Fibroblast of lung (primary cell): ENCODE results near the gene TTC27. TPM values are rescaled to one million over a fixed set of nuclear protein-coding genes. Genes with fewer than 3 reads are reported as not detected.

Experiments
- DNase-seq, 2 donors: peaks; one replicate each; pipeline versions ENCODE4 v3.0.0 to v3.0.0-alpha.2; 2010; ENCODE audit warnings: low read depth in 2 of 2
- H2AFZ ChIP-seq: 2 replicates; pipeline ENCODE4 v1.5.1; 2012; ENCODE audit warnings: low read length, control low read depth, inconsistent platforms
- H3K27ac ChIP-seq: 2 replicates; pipeline ENCODE4 v1.5.1; 2011; ENCODE audit warnings: low read length, control low read depth; ENCODE audit not compliant: insufficient read depth
- H3K27me3 ChIP-seq: 2 replicates; pipeline ENCODE4 v1.5.1; 2011; ENCODE audit warnings: mild to moderate bottlenecking, low read length; ENCODE audit not compliant: control insufficient read depth, insufficient read depth
- H3K36me3 ChIP-seq: 2 replicates; pipeline ENCODE4 v1.5.1; 2011; ENCODE audit warnings: low read length; ENCODE audit not compliant: control insufficient read depth, insufficient read depth
- H3K4me1 ChIP-seq: 2 replicates; pipeline ENCODE4 v1.5.1; 2011; ENCODE audit warnings: low read length; ENCODE audit not compliant: control insufficient read depth, insufficient read depth; ENCODE audit errors: extremely low read depth
- H3K4me2 ChIP-seq: 2 replicates; pipeline ENCODE4 v1.5.1; 2011; ENCODE audit warnings: low read length, control low read depth; ENCODE audit not compliant: insufficient read depth; ENCODE audit errors: extremely low read depth
- H3K4me3 ChIP-seq, 4 experiments: fragments of 200-600 bp in 1 of 4; sonication (generic) in 1 of 4; replicated peaks in 1 of 4; 2 replicates each; pipeline ENCODE4 v1.5.1; 2011 to 2016; ENCODE audit warnings: low read length in 4 of 4, low read depth in 3 of 4, mild to moderate bottlenecking in 3 of 4, control low read depth in 2 of 4, inconsistent platforms in 1 of 4, mixed read lengths in 1 of 4; ENCODE audit not compliant: insufficient read depth in 1 of 4; ENCODE audit errors: control extremely low read depth in 1 of 4
- H3K79me2 ChIP-seq: 2 replicates; pipeline ENCODE4 v1.5.1; 2012; ENCODE audit warnings: mild to moderate bottlenecking, low read length, inconsistent platforms; ENCODE audit not compliant: control insufficient read depth, insufficient read depth
- H3K9ac ChIP-seq: 2 replicates; pipeline ENCODE4 v1.5.1; 2011; ENCODE audit warnings: mild to moderate bottlenecking, low read length, control low read depth; ENCODE audit not compliant: insufficient read depth
- H3K9me3 ChIP-seq: 2 replicates; pipeline ENCODE4 v1.5.1; 2012; ENCODE audit warnings: low read depth, low read length; ENCODE audit not compliant: control insufficient read depth, insufficient read depth
- H4K20me1 ChIP-seq: 2 replicates; pipeline ENCODE4 v1.5.1; 2011; ENCODE audit warnings: low read length; ENCODE audit not compliant: control insufficient read depth, insufficient read depth; ENCODE audit errors: extremely low read depth
- CTCF ChIP-seq, 2 donors: IDR thresholded peaks in 1 of 2; conservative IDR thresholded peaks in 1 of 2; 1 replicate in 1 of 2; 2 replicates in 1 of 2; pipeline ENCODE4 v1.5.1; 2011 to 2012; ENCODE audit warnings: low read length in 2 of 2, control low read depth in 1 of 2, inconsistent platforms in 1 of 2, low read depth in 1 of 2, mild to moderate bottlenecking in 1 of 2
- EZH2 ChIP-seq: IDR thresholded peaks from 2 replicates; pipeline ENCODE4 v1.5.1; 2012; ENCODE audit warnings: low read length, control low read depth, mild to moderate bottlenecking; ENCODE audit errors: missing control alignments
- polyA plus RNA-seq, 2 donors: library from polyadenylated mRNA; depleted of rRNA in 1 of 2; stranded (reverse) in 1 of 2; unstranded in 1 of 2; fragments of >200 nt; gene quantifications; 2 replicates each; pipeline ENCODE4 v1.2.1, GENCODE V29; 2011 to 2012; ENCODE audit warnings: missing spikeins in 1 of 2
- total RNA-seq: library from RNA; depleted of rRNA; stranded (reverse); fragments of >200 nt; gene quantifications from 2 replicates; pipeline ENCODE4 v1.2.1, GENCODE V29; 2014

Gene TTC27
- total and polyA plus RNA-seq, 2 donors (not counting 1 experiment from before 2014, with no cell fraction given), result 15.7 to 19.3 TPM

GRCh38 chr2:32699151-32699550, 71.3 kb downstream of the TTC27 start:
- Histone ChIP-seq H4K20me1 (no peaks in the 10 kb centered on the region), H3K79me2 (no peaks in the 10 kb centered on the region), H3K4me3 (no peak overlapping the region), H3K27me3 (no peaks in the 10 kb centered on the region), H3K36me3 (no peaks in the 10 kb centered on the region), H3K9ac (no peak overlapping the region), H3K4me2 (no peak overlapping the region), H3K9me3 (no peaks in the 10 kb centered on the region), H3K4me1 (peaks cover 6% of the 10 kb centered on the region), H3K27ac (no peak overlapping the region), H2AFZ (no peak overlapping the region)
- DNase-seq, result no peak
- no peak for TF ChIP-seq EZH2
- TF ChIP-seq CTCF (conservative IDR thresholded peaks at IDR 0.05 in 1 of 2, IDR thresholded peaks at IDR 0.05 in 1 of 2; ENCODE audit: low read depth in 1 of 2, low read length in 2 of 2), result no peak

GRCh38 chr2:32701806-32702205, 74.0 kb downstream of the TTC27 start:
- no peak for TF ChIP-seq CTCF (conservative IDR thresholded peaks at IDR 0.05 in 1 of 2, IDR thresholded peaks at IDR 0.05 in 1 of 2; ENCODE audit: low read depth in 1 of 2, low read length in 2 of 2)
- TF ChIP-seq EZH2, result no peak
- Histone ChIP-seq H3K9me3 (no peaks in the 10 kb centered on the region), H3K79me2 (no peaks in the 10 kb centered on the region), H3K27ac (no peak overlapping the region), H2AFZ (no peak overlapping the region), H3K9ac (no peak overlapping the region), H4K20me1 (no peaks in the 10 kb centered on the region), H3K4me1 (peaks cover 5% of the 10 kb centered on the region), H3K4me2 (no peak overlapping the region), H3K36me3 (no peaks in the 10 kb centered on the region), H3K27me3 (no peaks in the 10 kb centered on the region), H3K4me3 (no peak overlapping the region)
- no peak for DNase-seq

- TF ChIP-seq CTCF (conservative IDR thresholded peaks at IDR 0.05 in 1 of 2, IDR thresholded peaks at IDR 0.05 in 1 of 2; ENCODE audit: low read depth in 1 of 2, low read length in 2 of 2), result no peak
- TF ChIP-seq EZH2, result no peak
- Histone ChIP-seq H3K27ac (no peak overlapping the region), H3K4me2 (no peak overlapping the region), H3K36me3 (no peaks in the 10 kb centered on the region), H3K4me1 (peaks cover 1% of the 10 kb centered on the region), H2AFZ (no peak overlapping the region), H4K20me1 (no peaks in the 10 kb centered on the region), H3K9me3 (no peaks in the 10 kb centered on the region), H3K9ac (no peak overlapping the region), H3K27me3 (no peaks in the 10 kb centered on the region), H3K4me3 (no peak overlapping the region), H3K79me2 (no peaks in the 10 kb centered on the region)
- DNase-seq, result no peak
Measured at GRCh38 chr2:32702303-32703064, 74.6 kb downstream of the TTC27 start.
